Tibial nerve (tissue), 4 donors: ENCODE measurements around the gene PAPOLB. TPM values are rescaled to one million over a fixed set of nuclear protein-coding genes. Genes with fewer than 3 reads are reported as not detected.

Experiments
- DNase-seq, 2 donors: peaks; one replicate each; pipeline ENCODE4 v3.0.0-alpha.2; 2019; ENCODE audit warnings: low spot score in 2 of 2
- H3K27ac ChIP-seq, 4 donors: fragments of 200-600 bp; sonication (generic) in 3 of 4; one replicate each; pipeline ENCODE4 v1.5.1; 2017 to 2019; ENCODE audit warnings: mild to moderate bottlenecking in 1 of 4
- H3K27me3 ChIP-seq, 2 donors: fragments of 200-600 bp; sonication (generic) in 1 of 2; one replicate each; pipeline versions ENCODE4 v1.5.1 to v1.6.0; 2017 to 2019
- H3K36me3 ChIP-seq, 3 donors: fragments of 200-600 bp; sonication (generic); one replicate each; pipeline ENCODE4 v1.5.1; 2018 to 2019
- H3K4me1 ChIP-seq, 4 donors: fragments of 200-600 bp; sonication (generic) in 3 of 4; one replicate each; pipeline ENCODE4 v1.5.1; 2017 to 2019
- H3K4me3 ChIP-seq, 4 donors: fragments of 200-600 bp; sonication (generic) in 3 of 4; one replicate each; pipeline ENCODE4 v1.5.1; 2017 to 2019; ENCODE audit warnings: mild to moderate bottlenecking in 1 of 4, moderate library complexity in 1 of 4
- H3K9me3 ChIP-seq, 4 donors: fragments of 200-600 bp; sonication (generic) in 3 of 4; one replicate each; pipeline ENCODE4 v1.5.1; 2017 to 2019
- CTCF ChIP-seq, 5 experiments: fragments of 200-600 bp in 3 of 5; fragments of 450-650 bp in 2 of 5; sonication (generic) in 3 of 5; IDR thresholded peaks; one replicate each; pipeline ENCODE4 v1.5.1; 2016 to 2019; ENCODE audit warnings: antibody characterized with exemption in 5 of 5, mild to moderate bottlenecking in 3 of 5, moderate library complexity in 2 of 5
- EP300 ChIP-seq, 2 donors: sonication (generic); formaldehyde crosslinking; IDR thresholded peaks; one replicate each; pipeline ENCODE4 v1.6.1; 2017; ENCODE audit warnings: antibody characterized with exemption in 2 of 2, mild to moderate bottlenecking in 1 of 2
- POLR2A ChIP-seq, 2 donors: fragments of 450-650 bp; IDR thresholded peaks; one replicate each; pipeline ENCODE4 v1.6.1; 2017; ENCODE audit warnings: antibody characterized with exemption in 2 of 2, mild to moderate bottlenecking in 2 of 2, moderate library complexity in 2 of 2
- WGBS, 2 donors: methylation state at CpG; one replicate each; pipeline ENCODE4 v1.1.5; 2018; 5-methylcytosine and 5-hydroxymethylcytosine counted together
- total RNA-seq, 4 donors: library from RNA; depleted of rRNA; stranded (reverse); fragments of >200 nt; gene quantifications; one replicate each; pipeline ENCODE4 v1.1.0, GENCODE V29; 2016

Gene PAPOLB
- total RNA-seq, 4 donors from 2014 or later, result 1.4 to 2.4 (median 1.8) TPM

DNA sequence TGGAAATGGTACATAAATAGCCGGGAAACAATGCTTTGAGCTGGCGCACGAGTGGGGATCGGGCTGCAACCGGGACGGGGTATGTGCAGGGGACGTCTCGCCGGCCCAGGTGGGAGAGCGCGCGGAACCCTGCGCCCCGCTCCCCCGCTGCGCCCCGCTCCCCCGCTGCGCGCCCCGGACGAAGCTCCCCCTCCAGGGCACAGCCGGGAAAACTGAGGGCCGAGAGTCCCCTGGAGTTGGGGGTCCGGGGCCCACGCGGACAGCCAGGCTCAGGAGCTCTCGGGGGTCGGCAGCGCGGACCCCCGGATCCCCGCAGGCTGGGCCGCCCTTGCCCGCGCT lies 21.2 kb upstream of the PAPOLB start:
- Histone ChIP-seq H3K36me3 (no peaks in the 10 kb centered on the region), H3K27me3 (no peaks in the 10 kb centered on the region), H3K9me3 (no peaks in the 10 kb centered on the region), H3K4me1 (peaks cover 0 to 49% (median 8%) of the 10 kb centered on the region in 4 donors), H3K27ac (peak overlapping the region; percentile 79 to 91 (median 90)), H3K4me3 (peak overlapping the region; percentile 56 to 88 (median 84))
- 0 to 2% methylated on average over 7 to 36 of the region's 36 CpGs for WGBS, 2 donors
- DNase-seq, result no peak
- no peak for TF ChIP-seq CTCF (IDR thresholded peaks at IDR 0.05)
- no peak for TF ChIP-seq POLR2A (IDR thresholded peaks at IDR 0.05)
- no peak for TF ChIP-seq EP300 (IDR thresholded peaks at IDR 0.05)

DNA sequence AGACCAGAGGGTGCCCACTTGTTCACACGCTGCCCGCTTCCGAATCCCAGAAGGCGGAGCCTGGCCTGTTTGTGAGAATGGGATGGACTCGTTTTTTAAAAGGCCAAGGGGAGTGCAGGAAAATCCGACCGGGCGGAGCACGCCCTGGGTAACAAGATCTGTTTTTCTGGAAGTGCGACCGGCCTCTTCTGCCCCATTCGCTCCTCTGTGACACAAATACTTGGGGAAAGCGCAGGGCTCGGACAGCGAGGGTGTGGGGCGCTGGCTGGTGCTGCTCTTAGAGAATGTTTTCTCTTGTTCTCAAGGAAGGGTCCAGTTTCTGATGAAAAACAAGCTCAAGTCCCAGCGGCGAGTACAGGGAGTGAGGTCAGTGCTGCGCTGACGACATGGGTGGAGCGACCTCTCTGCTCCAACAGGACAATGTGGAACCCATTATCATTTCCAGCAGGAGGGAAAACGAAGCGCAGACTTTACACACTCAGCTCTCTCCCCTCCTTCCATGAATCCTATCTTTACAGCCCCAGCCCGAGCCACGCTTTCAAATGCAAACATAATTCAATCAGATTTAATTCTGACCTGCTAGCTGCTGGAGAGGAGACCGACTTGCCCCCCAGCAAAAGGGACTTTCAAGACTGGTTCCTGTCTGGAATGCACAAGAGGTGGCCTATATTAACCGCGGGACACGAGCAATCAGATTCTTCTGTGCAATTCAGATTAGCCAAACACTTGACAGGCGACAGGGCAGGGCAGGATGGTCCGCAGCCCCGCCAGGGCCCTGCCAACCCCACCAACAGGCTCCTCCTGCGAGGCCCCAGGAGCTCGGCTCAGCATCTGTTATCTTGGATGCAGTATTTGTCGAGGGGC lies 20.6 kb upstream of the PAPOLB start:
- Histone ChIP-seq H3K9me3 (no peaks in the 10 kb centered on the region), H3K27ac (peak overlapping the region; percentile 79 to 91 (median 90)), H3K4me3 (peak overlapping the region; percentile 56 to 88 (median 84)), H3K36me3 (peaks cover 0 to 4% (median 0%) of the 10 kb centered on the region in 3 donors), H3K4me1 (peaks cover 0 to 54% (median 8%) of the 10 kb centered on the region in 4 donors), H3K27me3 (no peaks in the 10 kb centered on the region)
- DNase-seq, result peak; percentile 77 to 82
- 3 to 4% methylated on average over 31 to 35 of the region's 35 CpGs for WGBS, 2 donors
- TF ChIP-seq EP300 (IDR thresholded peaks at IDR 0.05) (peak; percentile 50 to 92), POLR2A (IDR thresholded peaks at IDR 0.05) (peak in 1 of 2 donors; percentile 75), CTCF (IDR thresholded peaks at IDR 0.05) (peak in 2 of 5 experiments; percentile 36 to 52)

DNA sequence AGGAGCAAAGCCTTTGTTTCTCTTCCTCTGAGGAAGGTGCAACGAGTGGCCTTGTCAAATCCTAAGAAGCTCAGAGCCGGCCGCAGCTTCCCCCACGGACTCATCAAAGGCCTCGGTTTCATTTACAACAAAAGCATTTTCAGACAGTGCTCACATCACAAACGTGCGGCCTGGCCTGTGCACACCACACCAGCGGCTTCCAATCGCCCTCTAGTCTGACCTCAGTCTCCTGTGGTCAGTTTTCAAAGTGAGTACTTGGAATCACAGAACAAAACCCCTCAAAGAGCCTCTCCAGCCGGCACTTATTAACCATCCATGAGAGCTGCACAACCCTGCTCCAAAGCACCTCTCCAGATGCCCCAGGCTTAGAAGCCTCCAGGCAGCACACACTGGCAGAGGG lies 18.4 kb upstream of the PAPOLB start:
- Histone ChIP-seq H3K9me3 (no peaks in the 10 kb centered on the region), H3K4me3 (peak overlapping the region in 2 of 4 donors; percentile 4 to 27), H3K27ac (peak overlapping the region; percentile 41 to 90 (median 80)), H3K36me3 (peaks cover 0 to 25% (median 0%) of the 10 kb centered on the region in 3 donors), H3K4me1 (peaks cover 0 to 61% (median 8%) of the 10 kb centered on the region in 4 donors), H3K27me3 (no peaks in the 10 kb centered on the region)
- TF ChIP-seq EP300 (IDR thresholded peaks at IDR 0.05), result no peak
- no peak for TF ChIP-seq CTCF (IDR thresholded peaks at IDR 0.05)
- no peak for TF ChIP-seq POLR2A (IDR thresholded peaks at IDR 0.05)
- DNase-seq, result no peak
- 32 to 34% methylated on average over 9 to 10 of the region's 10 CpGs for WGBS, 2 donors

GRCh38 chr7:4879396-4880081 lies 17.7 kb upstream of the PAPOLB start:
- Histone ChIP-seq H3K9me3 (no peaks in the 10 kb centered on the region), H3K36me3 (peaks cover 0 to 29% (median 0%) of the 10 kb centered on the region in 3 donors), H3K4me1 (peaks cover 0 to 61% (median 8%) of the 10 kb centered on the region in 4 donors), H3K4me3 (peak overlapping the region in 1 of 4 donors; percentile 27), H3K27ac (peak overlapping the region; percentile 41 to 90 (median 80)), H3K27me3 (no peaks in the 10 kb centered on the region)
- WGBS, 2 donors, result 64 to 71% methylated on average over 26 to 27 of the region's 27 CpGs
- no peak for DNase-seq
- no peak for TF ChIP-seq CTCF (IDR thresholded peaks at IDR 0.05)
- no peak for TF ChIP-seq EP300 (IDR thresholded peaks at IDR 0.05)
- TF ChIP-seq POLR2A (IDR thresholded peaks at IDR 0.05), result no peak
